GM19239 (cell line): ENCODE measurements around the gene AVL9.
"Not testable (repeated sequence)": the region's sequence is repeated elsewhere in the genome, so short reads cannot be mapped to it uniquely, and the experiment has no call there.

ENCODE experiments used
- DNase-seq: peaks from one replicate; pipeline ENCODE4 v3.0.0; 2011; ENCODE audit warnings: low spot score; ENCODE audit not compliant: insufficient read length
- FAIRE-seq: peaks from 2 replicates; lab custom pipeline; 2011; peaks lifted over from hg19 to GRCh38; lab: Jason Lieb, UNC

The AVL9 gene

DNA sequence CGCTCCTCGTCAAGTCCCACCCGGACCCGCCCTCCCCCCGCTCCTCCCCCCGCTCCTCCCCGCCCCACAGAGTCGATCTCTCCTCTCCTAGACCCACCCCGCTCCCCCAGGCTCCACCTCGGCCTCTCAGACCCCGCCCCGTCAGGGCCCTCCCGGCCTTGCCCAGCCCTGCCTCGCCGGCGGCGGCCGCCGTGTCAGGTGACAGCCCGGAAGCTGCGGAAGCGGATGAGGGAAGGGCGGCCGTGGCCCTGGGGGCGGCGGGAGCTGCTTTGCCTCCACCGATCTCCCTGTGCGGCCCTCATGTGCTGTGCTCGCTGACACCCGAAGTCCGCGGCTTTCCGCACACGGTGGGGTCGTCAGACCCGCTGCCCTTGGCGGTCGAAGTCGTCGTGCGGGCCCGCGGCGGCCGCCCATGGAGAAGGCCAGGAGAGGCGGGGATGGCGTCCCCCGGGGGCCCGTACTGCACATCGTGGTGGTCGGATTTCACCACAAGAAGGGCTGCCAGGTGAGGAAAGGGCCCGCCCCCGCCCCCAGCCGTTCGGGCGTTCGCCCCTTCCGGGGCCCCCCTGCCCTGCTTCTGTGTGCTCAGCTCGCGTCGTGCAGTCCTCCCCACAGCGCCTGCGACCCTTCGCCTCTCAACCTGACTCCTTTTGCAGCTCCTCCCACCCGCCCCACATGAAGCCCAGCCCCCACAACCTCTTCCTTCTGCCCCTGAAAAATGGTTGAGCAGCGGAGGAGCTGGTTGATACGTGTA lies at the start of gene AVL9:
TSS of gene AVL9 (plus strand) at position 192 of the 754 bp plus-strand sequence. CDS start at position 413, 221 bp downstream.
- peak; percentile 68 for FAIRE-seq
- peak; percentile 72 for DNase-seq

DNA sequence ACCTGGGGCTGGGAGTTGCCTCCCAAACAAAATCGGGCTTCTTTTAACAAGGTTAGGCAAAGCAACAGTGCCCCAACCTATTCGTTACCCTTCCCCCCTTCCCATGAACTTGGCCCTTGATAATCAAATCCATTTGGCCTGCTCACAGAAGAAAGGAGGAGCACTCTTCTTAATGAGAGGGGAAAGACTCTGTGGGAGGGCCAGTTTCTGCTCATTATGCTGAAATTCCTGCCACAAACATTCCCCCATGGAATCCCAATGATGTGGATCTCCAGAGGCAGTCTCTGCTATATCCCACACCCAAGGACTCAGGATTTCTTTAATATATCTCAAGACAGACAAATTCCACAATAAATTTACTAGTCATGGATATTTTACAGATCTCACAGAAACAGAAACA lies 48.1 kb upstream of the AVL9 start:
- no peak for DNase-seq
- no peak for FAIRE-seq

DNA sequence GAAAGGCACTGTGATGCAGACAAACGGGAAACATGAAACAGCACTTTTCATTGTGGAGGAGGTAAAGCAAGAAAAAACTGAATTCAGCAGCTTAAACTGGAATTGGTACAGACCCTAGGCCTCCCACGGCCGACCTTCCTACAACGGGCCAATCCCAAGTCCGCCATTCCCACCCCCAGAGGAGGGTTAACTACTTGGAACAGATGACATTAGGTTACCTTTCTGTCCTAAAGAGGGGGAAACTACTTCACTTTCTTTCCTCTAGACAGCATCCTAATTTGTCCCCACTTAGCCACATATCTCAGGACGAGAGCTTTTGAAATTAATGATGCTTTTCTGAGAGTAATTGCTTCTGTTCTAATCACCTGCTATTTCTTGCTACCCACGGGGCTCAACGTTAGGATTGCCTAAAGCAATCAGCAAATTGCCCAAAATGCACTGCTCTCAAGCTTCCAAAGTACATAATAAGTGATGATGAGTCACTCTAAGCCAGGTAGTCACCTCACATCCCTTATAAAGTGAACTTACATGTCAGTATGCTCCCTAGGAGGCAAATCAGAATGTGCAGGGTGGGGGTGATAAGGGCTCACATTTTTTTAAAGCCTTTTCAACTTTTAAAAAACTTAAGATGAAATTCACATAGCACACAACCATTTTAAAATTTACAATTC lies 41.8 kb upstream of the AVL9 start:
- DNase-seq (no peak), FAIRE-seq (no peak)

DNA sequence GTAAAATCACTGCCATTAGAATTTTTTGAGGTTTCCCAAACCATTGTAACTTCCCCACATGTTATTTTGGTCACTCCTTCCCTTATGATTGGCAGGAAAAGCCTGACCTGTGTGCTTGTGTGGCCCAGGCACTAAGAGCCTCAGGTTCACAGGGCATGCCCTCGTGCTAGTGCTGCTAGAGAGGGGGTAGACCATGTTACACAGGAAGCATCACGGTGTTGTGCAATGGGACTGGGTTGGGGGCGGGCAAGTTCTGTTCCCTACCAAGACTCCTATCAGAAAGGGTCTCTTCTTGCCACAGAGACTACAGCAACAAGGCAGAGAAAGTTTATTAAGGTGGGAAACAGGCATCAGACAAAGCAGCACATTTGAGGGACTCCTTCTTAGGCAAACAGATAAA lies 37.3 kb upstream of the AVL9 start:
- FAIRE-seq (no peak), DNase-seq (no peak)

DNA sequence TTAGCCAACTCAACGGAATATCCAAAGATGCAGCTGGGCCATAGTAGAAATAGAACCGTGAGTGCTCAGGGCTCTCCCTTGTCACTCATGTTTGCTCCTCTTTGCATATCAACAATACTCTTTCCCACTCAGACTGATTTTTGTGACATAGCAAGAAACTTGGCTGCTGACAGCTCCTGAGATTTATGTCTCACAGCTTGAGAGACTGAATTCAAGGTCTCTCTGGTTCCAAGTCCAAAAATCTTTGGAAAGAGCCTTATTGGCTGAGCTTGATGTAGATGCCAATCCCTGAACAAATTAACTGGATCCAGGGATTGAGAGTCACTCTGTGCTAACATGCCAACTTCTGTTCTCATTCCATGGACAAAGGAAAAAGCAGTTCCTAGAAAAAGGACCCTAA lies 35.5 kb upstream of the AVL9 start:
- FAIRE-seq = no peak
- DNase-seq = no peak

DNA sequence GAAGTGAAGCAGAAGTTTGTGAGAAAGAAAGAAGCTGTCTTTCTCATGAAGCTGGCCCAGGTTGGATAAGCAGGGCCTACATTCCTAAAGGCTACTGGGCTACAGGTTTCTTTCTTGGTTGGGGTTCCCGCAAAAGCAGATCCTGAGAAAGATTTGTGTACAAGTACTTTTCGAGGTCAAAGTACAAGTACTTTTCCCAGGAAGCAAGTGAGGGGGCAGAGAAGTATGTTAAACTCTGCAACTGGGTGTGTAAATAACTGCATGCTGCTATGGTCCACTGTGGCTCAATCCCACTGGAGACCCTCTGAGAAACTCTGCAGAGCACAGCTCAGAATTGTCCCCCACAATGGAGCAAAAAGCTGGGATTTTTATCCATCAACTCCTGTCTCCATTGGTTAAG lies 33.8 kb upstream of the AVL9 start:
- DNase-seq (no peak), FAIRE-seq (no peak)

DNA sequence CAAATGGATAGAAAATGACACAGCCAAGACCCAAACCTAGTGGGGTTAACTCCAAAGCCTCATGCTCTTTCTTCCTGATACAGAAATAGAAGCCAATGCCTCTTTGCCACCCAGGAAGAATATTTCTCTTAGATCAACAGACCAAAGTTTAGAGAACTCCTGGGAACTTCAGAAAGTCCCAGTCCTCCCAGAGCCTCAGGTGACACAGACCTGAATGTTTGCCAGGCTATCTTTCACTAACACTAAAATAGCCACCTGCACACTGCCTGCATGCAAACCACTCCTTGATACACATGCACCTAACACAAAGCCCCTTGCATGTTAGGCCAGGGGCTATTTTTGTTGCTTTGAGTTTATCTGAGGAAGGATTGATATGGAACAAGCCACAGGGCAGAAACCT lies 32.8 kb upstream of the AVL9 start:
- no peak for FAIRE-seq
- no peak for DNase-seq

DNA sequence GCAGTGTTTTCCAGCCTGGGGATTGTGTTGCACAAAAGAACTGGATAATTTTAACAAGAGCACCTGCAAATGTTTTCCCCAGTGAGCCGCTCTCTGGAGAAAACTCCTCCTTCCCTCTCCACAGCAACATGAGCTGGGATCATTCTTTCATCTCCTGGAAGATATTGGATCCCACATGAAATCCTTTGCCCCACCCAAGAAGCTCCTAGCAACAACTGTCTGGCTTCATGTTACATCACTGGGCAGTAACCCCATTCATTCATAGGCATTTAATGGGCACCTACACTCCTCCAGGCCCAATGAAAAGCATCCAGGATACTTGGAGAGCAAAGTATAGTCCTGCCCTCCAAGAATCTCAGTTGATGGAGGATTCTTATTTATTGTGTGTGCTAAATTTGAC lies 32.3 kb upstream of the AVL9 start:
- DNase-seq = no peak
- FAIRE-seq = no peak

DNA sequence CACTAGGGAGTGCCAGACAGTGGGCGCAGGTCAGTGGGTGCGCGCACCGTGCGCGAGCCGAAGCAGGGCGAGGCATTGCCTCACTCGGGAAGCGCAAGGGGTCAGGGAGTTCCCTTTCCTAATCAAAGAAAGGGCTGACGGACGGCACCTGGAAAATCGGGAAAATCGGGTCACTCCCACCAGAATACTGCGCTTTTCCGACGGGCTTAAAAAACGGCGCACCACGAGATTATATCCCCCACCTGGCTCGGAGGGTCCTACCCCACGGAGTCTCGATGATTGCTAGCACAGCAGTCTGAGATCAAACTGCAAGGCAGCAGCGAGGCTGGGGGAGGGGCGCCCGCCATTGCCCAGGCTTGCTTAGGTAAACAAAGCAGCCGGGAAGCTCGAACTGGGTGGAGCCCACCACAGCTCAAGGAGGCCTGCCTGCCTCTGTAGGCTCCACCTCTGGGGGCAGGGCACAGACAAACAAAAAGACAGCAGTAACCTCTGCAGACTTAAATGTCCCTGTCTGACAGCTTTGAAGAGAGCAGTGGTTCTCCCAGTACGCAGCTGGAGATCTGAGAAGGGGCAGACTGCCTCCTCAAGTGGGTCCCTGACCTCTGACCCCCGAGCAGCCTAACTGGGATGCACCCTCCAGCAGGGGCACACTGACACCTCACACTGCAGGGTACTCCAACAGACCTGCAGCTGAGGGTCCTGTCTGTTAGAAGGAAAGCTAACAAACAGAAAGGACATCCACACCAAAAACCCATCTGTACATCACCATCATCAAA lies 30.5 kb upstream of the AVL9 start:
- FAIRE-seq, DNase-seq: not testable (repeated sequence)

DNA sequence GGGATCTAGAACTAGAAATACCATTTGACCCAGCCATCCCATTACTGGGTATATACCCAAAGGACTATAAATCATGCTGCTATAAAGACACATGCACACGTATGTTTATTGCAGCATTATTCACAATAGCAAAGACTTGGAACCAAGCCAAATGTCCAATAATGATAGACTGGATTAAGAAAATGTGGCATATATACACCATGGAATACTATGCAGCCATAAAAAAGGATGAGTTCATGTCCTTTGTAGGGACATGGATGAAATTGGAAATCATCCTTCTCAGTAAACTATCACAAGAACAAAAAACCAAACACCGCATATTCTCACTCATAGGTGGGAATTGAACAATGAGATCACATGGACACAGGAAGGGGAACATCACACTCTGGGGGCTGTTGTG lies 25.3 kb upstream of the AVL9 start:
- not testable (repeated sequence) for FAIRE-seq, DNase-seq

DNA sequence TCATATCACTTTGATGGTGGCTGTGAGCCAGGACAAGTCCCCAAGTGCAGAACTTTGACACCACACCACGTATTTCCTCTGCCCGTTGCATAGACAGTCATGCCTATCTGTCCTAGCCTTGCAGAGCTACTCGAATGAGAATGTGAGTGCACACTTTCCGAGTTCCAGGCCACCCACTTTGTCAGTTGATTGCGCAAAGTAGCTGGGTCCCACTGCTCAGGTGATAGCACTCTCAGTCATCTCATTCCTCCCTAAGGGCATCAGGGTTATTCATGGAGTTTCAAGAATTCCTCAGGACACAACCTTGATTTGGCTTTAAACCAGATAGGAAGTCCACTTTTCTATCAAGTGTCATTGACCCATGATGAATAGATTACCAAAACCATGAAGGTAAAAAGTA lies 24.4 kb upstream of the AVL9 start:
- DNase-seq = no peak

DNA sequence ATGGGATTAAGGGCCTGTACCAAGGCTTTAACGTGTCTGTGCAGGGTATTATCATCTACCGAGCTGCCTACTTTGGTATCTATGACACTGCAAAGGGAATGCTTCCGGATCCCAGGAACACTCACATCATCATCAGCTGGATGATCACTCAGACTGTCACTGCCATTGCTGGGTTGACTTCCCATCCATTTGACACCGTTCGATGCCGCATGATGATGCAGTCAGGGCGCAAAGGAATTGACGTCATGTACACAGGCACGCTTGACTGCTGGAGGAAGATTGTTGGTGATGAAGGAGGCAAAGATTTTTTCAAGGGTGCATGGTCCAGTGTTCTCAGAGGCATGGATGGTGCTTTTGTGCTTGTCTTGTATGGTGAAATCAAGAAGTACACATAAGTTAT lies 23.3 kb upstream of the AVL9 start:
- FAIRE-seq (no peak), DNase-seq (no peak)

More for the DNA sequence above, 24.4 kb upstream of the AVL9 start:
- no peak for FAIRE-seq

DNA sequence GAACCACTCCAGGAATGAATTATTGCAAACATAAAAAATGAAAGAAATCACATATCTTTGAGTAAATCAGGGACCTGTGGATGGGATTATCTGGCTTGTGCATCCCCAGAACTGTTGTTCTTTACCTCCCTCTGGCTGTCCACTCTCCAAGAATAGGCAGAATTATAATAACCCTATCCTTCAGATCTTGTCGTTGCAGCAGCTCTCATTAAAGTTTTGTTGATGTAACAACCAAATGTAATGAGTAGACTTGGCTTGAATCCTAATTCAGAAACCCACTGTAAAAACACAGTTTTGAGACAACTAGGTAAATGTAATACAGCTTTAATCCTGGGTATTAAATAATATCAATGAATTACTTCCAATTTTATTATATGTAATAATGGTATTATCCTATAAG lies 21.3 kb upstream of the AVL9 start:
- FAIRE-seq = no peak
- no peak for DNase-seq

DNA sequence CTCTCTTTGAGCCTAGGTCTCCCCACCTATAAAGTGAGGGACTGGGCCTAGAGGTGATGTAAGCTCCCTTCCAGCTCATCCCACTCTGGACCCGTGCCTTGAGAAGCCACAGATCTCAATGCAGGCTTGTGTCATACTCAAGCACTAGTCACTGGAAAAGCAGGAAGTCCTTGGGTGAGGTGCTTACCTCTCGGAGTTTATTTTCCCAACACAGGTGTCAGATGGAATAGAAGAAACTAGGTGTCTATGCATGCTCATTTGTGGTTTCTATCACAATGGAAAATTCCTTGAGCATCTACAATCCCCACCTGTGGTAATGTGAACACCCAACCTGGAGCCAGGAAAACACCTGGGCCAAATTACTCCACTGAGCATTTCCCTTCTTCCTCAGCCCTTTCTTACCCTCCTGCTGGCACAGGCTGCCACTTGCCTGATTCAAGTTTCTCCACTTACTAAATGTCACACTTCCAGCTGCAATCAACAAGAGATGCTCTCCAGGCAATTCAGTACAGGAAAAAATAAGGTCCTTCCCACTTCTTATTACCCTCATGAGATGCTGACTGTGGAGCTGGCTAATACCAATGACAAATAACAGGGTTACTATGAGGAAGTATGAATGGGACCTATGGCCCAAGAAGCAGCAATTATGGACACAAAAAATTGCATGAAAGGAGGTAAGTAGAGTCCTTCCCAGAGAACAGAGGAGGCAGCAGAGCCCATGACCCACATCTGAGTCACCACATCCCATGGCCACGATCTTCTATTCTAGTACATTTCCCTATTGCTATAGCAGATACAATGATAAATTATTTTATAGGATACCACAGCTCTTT lies 18.3 kb upstream of the AVL9 start:
- FAIRE-seq = no peak

DNA sequence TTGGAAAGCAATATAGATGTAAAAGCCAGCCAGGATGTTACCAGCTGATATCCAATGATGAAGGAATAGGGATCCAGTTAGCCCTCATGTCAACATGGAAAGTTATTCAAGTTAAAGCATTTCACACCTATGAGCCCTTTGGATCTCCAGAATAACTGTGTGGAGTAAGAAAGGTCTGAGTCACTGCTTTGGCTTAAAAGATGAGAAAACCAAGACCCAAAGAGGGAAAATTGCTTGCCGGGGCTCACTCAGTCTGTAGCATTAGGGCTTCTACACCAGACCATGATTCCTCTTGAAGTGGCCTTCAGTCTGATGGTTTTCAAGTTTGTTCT lies 17.7 kb upstream of the AVL9 start:
- DNase-seq (no peak), FAIRE-seq (no peak)

More for the DNA sequence above, 18.3 kb upstream of the AVL9 start:
- no peak for DNase-seq

DNA sequence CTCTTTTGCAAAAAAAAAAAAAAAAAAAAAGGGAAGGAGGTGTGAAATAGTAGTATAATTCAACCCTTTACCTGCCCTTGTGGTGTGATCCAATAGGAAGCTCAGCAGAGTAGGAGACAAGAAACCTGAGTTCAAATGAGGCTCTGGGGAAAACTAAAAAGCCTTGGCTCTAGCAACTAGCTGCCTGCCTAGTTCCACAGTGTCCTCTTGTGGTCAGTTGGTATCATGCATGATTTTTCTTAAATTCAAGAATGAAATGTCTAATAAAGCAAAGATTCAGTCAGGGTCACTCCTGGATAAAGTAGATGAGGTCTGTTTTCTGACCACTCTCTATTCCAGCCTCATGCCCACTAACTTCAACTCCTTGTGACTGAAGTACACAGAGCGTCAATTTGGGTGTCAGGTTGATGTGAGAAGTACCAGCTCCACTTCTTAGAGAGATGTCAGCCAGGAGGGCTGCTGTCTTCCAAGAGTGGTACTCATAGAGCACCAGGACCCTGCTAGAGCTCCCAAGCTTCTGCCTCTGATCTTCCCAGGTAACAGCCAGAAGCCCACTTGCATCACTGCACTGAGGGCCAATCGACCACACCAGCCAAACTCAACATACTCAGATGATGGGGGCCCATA lies 15.6 kb upstream of the AVL9 start:
- no peak for DNase-seq
- peak; percentile 85 for FAIRE-seq

DNA sequence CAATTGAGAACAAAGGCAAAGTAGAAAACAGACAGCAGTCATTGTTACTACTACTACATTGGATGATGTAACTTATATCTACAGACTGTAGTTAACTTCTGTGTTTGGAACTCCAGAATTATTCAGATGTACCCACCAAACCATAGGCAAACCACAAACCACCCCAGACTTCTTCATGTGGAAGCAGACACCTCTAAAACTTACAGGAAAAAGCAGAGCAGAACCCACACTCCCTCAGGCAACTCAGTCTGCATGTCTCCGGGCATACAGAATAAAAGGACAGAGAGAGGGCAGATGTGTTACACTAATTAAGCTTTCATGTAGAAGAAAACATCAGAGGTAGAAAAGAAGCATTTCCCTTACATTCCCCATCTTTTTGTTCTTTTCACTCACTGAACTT lies 14.1 kb upstream of the AVL9 start:
- FAIRE-seq (no peak), DNase-seq (no peak)

DNA sequence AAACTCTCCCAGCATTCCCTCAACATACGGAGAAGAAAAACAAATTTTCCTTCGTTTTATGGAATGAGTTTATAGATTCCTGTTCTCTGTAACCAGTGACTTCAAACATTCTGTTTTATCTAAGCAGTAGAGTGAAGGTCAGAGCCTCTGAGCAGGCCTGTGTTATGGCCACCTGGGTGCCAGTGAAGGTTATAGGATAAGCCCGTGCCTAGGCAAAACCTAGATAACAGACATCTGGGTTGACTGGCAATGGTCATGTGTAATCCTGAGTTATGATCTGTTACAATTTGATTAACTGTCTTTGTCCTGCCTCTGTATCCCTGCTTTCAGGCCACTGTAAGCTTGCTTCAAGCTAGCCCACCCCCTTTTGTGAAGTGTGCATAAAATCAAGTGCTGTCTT lies 13.4 kb upstream of the AVL9 start:
- DNase-seq (no peak), FAIRE-seq (no peak)

DNA sequence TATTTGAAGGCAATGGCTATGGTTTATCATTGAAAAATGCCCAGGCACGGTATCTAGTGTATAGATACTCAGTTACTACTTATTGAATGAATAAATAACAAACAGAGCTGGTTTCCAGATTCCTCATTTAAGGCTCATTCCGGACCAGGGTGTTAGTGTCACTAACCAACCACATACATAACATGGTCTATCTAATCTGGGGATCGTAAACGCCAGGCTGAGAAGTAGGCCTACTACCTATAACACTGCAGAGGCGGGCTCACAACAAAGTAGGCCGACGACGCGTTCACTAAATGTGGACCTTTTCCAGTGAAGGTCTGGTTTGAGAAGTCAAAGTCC lies 5.5 kb upstream of the AVL9 start:
- FAIRE-seq = no peak
- DNase-seq = no peak
